A673 (cell line): ENCODE measurements around the gene TBRG1. TPM values are rescaled to one million over a fixed set of nuclear protein-coding genes. Genes with fewer than 3 reads are reported as not detected.

Source experiments
- BruUV-seq: library from RNA; stranded (reverse); fragments of 400-500 nt; replicated peaks from 2 replicates; lab custom pipeline; 2021; lab: Mats Ljungman, UMichigan
- CTCF ChIA-PET: fragments of 300-600 bp; sonication (Branson Sonifier 250); formaldehyde crosslinking; loops from one replicate; lab custom pipeline; 2022; ENCODE audit warnings: antibody characterized with exemption; lab: Charles Lee
- POLR2A ChIA-PET: fragments of 300-600 bp; sonication (Branson Sonifier 250); formaldehyde crosslinking; loops from one replicate; lab custom pipeline; 2022; ENCODE audit warnings: antibody characterized with exemption; ENCODE audit not compliant: low non-redundant PET; lab: Charles Lee
- DNase-seq: peaks from one replicate; pipeline ENCODE4 v3.0.0-alpha.2; 2015; ENCODE audit warnings: low spot score
- H3K27ac ChIP-seq: fragments of 200-600 bp; sonication (generic); 2 replicates; pipeline ENCODE4 v1.5.1; 2016; ENCODE audit warnings: mixed run types, low read depth, mild to moderate bottlenecking, mixed read lengths, antibody characterized with exemption, low read length; ENCODE audit not compliant: poor library complexity, severe bottlenecking
- H3K27me3 ChIP-seq: fragments of 200-600 bp; sonication (generic); replicated peaks from 2 replicates; pipeline ENCODE4 v1.6.1; 2017; ENCODE audit warnings: mixed run types, low read depth, mild to moderate bottlenecking, mixed read lengths, antibody characterized with exemption, low read length; ENCODE audit not compliant: insufficient read depth, poor library complexity
- H3K36me3 ChIP-seq: fragments of 200-600 bp; sonication (generic); 2 replicates; pipeline ENCODE4 v1.6.1; 2016; ENCODE audit warnings: mixed run types, mild to moderate bottlenecking, mixed read lengths, antibody characterized with exemption, low read length; ENCODE audit not compliant: insufficient read depth, poor library complexity, severe bottlenecking
- H3K4me1 ChIP-seq: fragments of 200-600 bp; sonication (generic); 2 replicates; pipeline ENCODE4 v1.6.1; 2017; ENCODE audit warnings: mixed run types, mild to moderate bottlenecking, mixed read lengths, antibody characterized with exemption, low read length; ENCODE audit not compliant: insufficient read depth, poor library complexity, severe bottlenecking
- H3K4me3 ChIP-seq: fragments of 200-600 bp; sonication (generic); 2 replicates; pipeline ENCODE4 v1.5.1; 2016; ENCODE audit warnings: low read depth, mixed run types, mild to moderate bottlenecking, mixed read lengths, low read length; ENCODE audit not compliant: poor library complexity, severe bottlenecking
- H3K9me3 ChIP-seq: fragments of 200-600 bp; sonication (generic); 2 replicates; pipeline ENCODE4 v1.6.1; 2016; ENCODE audit warnings: mixed run types, low read depth, mild to moderate bottlenecking, mixed read lengths, antibody characterized with exemption, low read length; ENCODE audit not compliant: poor library complexity, severe bottlenecking
- CTCF ChIP-seq: fragments of 300-800, 200-600 bp; sonication (generic); conservative IDR thresholded peaks from 2 replicates; pipeline ENCODE4 v1.5.1; 2017; ENCODE audit warnings: low read depth, mild to moderate bottlenecking, antibody characterized with exemption, low read length, moderate library complexity, mixed read lengths
- EZH2 ChIP-seq: fragments of 200-600 bp; sonication (generic); IDR thresholded peaks from 2 replicates; pipeline ENCODE4 v1.6.1; 2017; ENCODE audit warnings: borderline replicate concordance, low read depth, mild to moderate bottlenecking, mixed read lengths, antibody characterized with exemption, low read length; ENCODE audit not compliant: poor library complexity, severe bottlenecking
- intact Hi-C: fragments of 100-400 bp; cut with micrococcal nuclease; formaldehyde crosslinking; loops from one replicate; pipeline ENCODE4 v1.10.0; 2022; ENCODE audit not compliant: unreplicated experiment
- total RNA-seq: library from RNA; stranded (reverse); gene quantifications from 2 replicates; pipeline ENCODE4 v1.2.3, GENCODE V29; 2021

The TBRG1 gene
- total RNA-seq, 1 experiment from 2014 or later: 44.4 TPM

- intact Hi-C loops: no loop called here
- no peak for TF ChIP-seq CTCF
- TF ChIP-seq EZH2: no peak
- ChIA-PET CTCF (no interaction called here), POLR2A (no interaction called here)
- peaks cover 4% of the 10 kb centered on the region for H3K4me1 ChIP-seq
- H3K9me3 ChIP-seq: peaks cover 18% of the 10 kb centered on the region
- H3K27me3 ChIP-seq: no peaks in the 10 kb centered on the region
- H3K27ac ChIP-seq: no peak overlapping the region
- BruUV-seq: no TSS peak
- no peak overlapping the region for H3K4me3 ChIP-seq
- DNase-seq: no peak
- no peaks in the 10 kb centered on the region for H3K36me3 ChIP-seq
Measured at GRCh38 chr11:124681421-124681820, 58.8 kb downstream of the TBRG1 start.

- ChIA-PET CTCF (no interaction called here), POLR2A (no interaction called here)
- Histone ChIP-seq H3K36me3 (no peaks in the 10 kb centered on the region), H3K4me1 (no peaks in the 10 kb centered on the region), H3K27me3 (no peaks in the 10 kb centered on the region), H3K27ac (no peak overlapping the region), H3K9me3 (peaks cover 21% of the 10 kb centered on the region), H3K4me3 (no peak overlapping the region)
- intact Hi-C loops: no loop called here
- DNase-seq: no peak
- TF ChIP-seq EZH2 (no peak), CTCF (no peak)
- no TSS peak for BruUV-seq
Measured at GRCh38 chr11:124682443-124682842, 59.8 kb downstream of the TBRG1 start.

Other genes with a start within 250 kb of the TBRG1 start
- not detected in 2 replicates for gene OR8B2, start 238.4 kb upstream of the TBRG1 start, total RNA-seq
- gene OR8B3, start 223.8 kb upstream of the TBRG1 start, total RNA-seq: not detected in 2 replicates
- gene OR8B4, start 198.0 kb upstream of the TBRG1 start, total RNA-seq: not detected in 2 replicates
- gene OR8B8, start 177.2 kb upstream of the TBRG1 start, total RNA-seq: not detected in 2 replicates
- gene OR8B12, start 79.2 kb upstream of the TBRG1 start, total RNA-seq: not detected in 2 replicates
- gene OR8A1, start 52.9 kb upstream of the TBRG1 start, total RNA-seq: not detected in 2 replicates
- gene PANX3, start 11.4 kb upstream of the TBRG1 start, total RNA-seq: not detected in 2 replicates
- 11.2 and 12.0 TPM in 2 replicates for gene SIAE, start 50.9 kb downstream of the TBRG1 start, total RNA-seq
- gene SPA17, start 51.0 kb downstream of the TBRG1 start, total RNA-seq: 22.9 and 25.8 TPM in 2 replicates
- gene NRGN, start 117.1 kb downstream of the TBRG1 start, total RNA-seq: 38.1 and 43.8 TPM in 2 replicates
- gene VSIG2, start 129.4 kb downstream of the TBRG1 start, total RNA-seq: not detected in 2 replicates
- gene ESAM, start 139.4 kb downstream of the TBRG1 start, total RNA-seq: 1.2 and 1.5 TPM in 2 replicates
- 31.4 and 33.3 TPM in 2 replicates for gene MSANTD2, start 177.5 kb downstream of the TBRG1 start, total RNA-seq
- gene ROBO3, start 242.6 kb downstream of the TBRG1 start, total RNA-seq: 2.3 and 5.1 TPM in 2 replicates